Fibroblast of the aortic adventitia (primary cell): ENCODE results near the gene MORC2. TPM values are rescaled to one million over a fixed set of nuclear protein-coding genes. Genes with fewer than 3 reads are reported as not detected.

Experiments
- DNase-seq: peaks from one replicate; pipeline ENCODE4 v3.0.0-alpha.2; 2010; ENCODE audit warnings: low read depth
- H3K4me3 ChIP-seq: 2 replicates; pipeline ENCODE4 v1.5.1; 2011; ENCODE audit warnings: low read depth, mild to moderate bottlenecking, control low read depth, low read length, moderate library complexity
- CTCF ChIP-seq: IDR thresholded peaks from 2 replicates; pipeline ENCODE4 v1.5.1; 2011; ENCODE audit warnings: mild to moderate bottlenecking, low read length, control low read depth, inconsistent platforms; ENCODE audit not compliant: insufficient read depth
- small RNA-seq: library from RNA; depleted of rRNA; stranded (forward); fragments of <200 nt; gene quantifications from one replicate; pipeline ENCODE3, GENCODE V24; 2012
- total RNA-seq: library from RNA; depleted of rRNA; stranded (reverse); fragments of >200 nt; gene quantifications from 2 replicates; pipeline ENCODE4 v1.2.3, GENCODE V29; 2012; ENCODE audit warnings: low replicate concordance

The MORC2 gene
- total RNA-seq, 1 donor = 17.7 TPM

- peak; percentile 86 for DNase-seq
- H3K4me3 ChIP-seq = no peak overlapping the region
- TF ChIP-seq CTCF = no peak
Observed at GRCh38 chr22:30876915-30877553, 91.5 kb downstream of the MORC2 start.

- no peak for DNase-seq
Observed at GRCh38 chr22:30876221-30876751, 92.3 kb downstream of the MORC2 start.

GRCh38 chr22:30875481-30876215 lies 92.9 kb downstream of the MORC2 start:
- no peak for DNase-seq
- TF ChIP-seq CTCF = no peak
- no peak overlapping the region for H3K4me3 ChIP-seq

More at GRCh38 chr22:30876221-30876751, 92.3 kb downstream of the MORC2 start:
- no peak overlapping the region for H3K4me3 ChIP-seq
- TF ChIP-seq CTCF = no peak

Small RNA genes within 50 kb of the gene (small RNA-seq; reads per million reads assigned to genes)
- gene RF01892 = not detected

Other genes starting within 250 kb of the MORC2 start
- 67.3 and 88.2 TPM in 2 replicates for gene TUG1, start 491 bp upstream of the MORC2 start, total RNA-seq
- gene SMTN, start 112.5 kb upstream of the MORC2 start, total RNA-seq = 35.2 and 63.5 TPM in 2 replicates
- 82.0 and 97.9 TPM in 2 replicates for gene SELENOM, start 138.8 kb upstream of the MORC2 start, total RNA-seq
- under 0.01 and 0.41 TPM in 2 replicates for gene INPP5J, start 154.2 kb upstream of the MORC2 start, total RNA-seq
- gene PLA2G3, start 171.7 kb upstream of the MORC2 start, total RNA-seq = 0.08 and 0.09 TPM in 2 replicates
- 23.2 and 35.8 TPM in 2 replicates for gene RNF185, start 191.4 kb upstream of the MORC2 start, total RNA-seq
- 10.0 and 51.5 TPM in 2 replicates for gene LIMK2, start 243.5 kb upstream of the MORC2 start, total RNA-seq